Testis (tissue), 2 donors: ENCODE measurements around the gene COPZ1.

Source experiments
- CTCF ChIP-seq, 3 experiments: fragments of 450-650 bp in 2 of 3; fragments of 200-600 bp in 1 of 3; sonication (generic) in 1 of 3; IDR thresholded peaks; one replicate each; pipeline ENCODE4 v1.5.1; 2016 to 2019; ENCODE audit warnings: antibody characterized with exemption in 3 of 3, mild to moderate bottlenecking in 2 of 3, moderate library complexity in 1 of 3
- POLR2A ChIP-seq: fragments of 450-650 bp; IDR thresholded peaks from one replicate; pipeline ENCODE4 v1.6.1; 2017; ENCODE audit warnings: antibody characterized with exemption, mild to moderate bottlenecking, moderate library complexity

- TF ChIP-seq CTCF (IDR thresholded peaks at IDR 0.05) = no peak
- TF ChIP-seq POLR2A = no peak
Observed at GRCh38 chr12:54276368-54276767, 48.6 kb upstream of the COPZ1 start.
